Ovary (tissue), 3 donors: Measurements from ENCODE around the gene AMBP.

Experiments used
- POLR2A ChIP-seq: fragments of 450-650 bp; IDR thresholded peaks from one replicate; pipeline ENCODE4 v1.6.1; 2017; ENCODE audit warnings: antibody characterized with exemption, mild to moderate bottlenecking, moderate library complexity
- TF ChIP-seq, protein P1 (sequence below), 3 donors: fragments of 450-650 bp in 2 of 3; fragments of 200-600 bp in 1 of 3; IDR thresholded peaks; one replicate each; pipeline versions ENCODE4 v1.5.1 to v1.8.0; 2016 to 2022; ENCODE audit warnings: antibody characterized with exemption in 3 of 3, mild to moderate bottlenecking in 1 of 3
- donor health status: DM: no; HTN: no; CAD: no.

DNA sequence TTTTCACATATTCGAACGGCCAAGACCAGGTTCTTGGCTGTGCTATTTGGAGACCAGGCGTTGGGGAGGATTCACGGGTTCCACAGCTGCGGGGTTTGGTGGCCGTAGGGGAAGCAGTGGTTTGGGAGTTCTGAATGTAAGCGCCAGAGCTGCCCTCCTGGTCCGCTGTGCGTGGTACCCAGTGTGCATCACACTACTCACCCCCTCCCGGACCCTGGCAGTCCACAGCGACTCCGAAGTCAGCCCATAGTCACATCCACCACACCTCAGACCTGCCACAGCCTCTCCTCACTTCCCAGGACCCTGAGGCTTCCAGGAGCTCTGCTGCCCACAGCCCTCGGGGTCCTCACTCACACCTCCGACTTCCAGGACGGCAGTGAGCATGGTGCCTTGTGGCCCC lies 26.8 kb downstream of the AMBP start:
- no peak for TF ChIP-seq POLR2A
- TF ChIP-seq, protein P1, sequence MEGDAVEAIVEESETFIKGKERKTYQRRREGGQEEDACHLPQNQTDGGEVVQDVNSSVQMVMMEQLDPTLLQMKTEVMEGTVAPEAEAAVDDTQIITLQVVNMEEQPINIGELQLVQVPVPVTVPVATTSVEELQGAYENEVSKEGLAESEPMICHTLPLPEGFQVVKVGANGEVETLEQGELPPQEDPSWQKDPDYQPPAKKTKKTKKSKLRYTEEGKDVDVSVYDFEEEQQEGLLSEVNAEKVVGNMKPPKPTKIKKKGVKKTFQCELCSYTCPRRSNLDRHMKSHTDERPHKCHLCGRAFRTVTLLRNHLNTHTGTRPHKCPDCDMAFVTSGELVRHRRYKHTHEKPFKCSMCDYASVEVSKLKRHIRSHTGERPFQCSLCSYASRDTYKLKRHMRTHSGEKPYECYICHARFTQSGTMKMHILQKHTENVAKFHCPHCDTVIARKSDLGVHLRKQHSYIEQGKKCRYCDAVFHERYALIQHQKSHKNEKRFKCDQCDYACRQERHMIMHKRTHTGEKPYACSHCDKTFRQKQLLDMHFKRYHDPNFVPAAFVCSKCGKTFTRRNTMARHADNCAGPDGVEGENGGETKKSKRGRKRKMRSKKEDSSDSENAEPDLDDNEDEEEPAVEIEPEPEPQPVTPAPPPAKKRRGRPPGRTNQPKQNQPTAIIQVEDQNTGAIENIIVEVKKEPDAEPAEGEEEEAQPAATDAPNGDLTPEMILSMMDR (IDR thresholded peaks at IDR 0.05) = no peak
